HEK293 (cell line): Measurements from ENCODE around the gene BTBD9.

Source experiments
- KLF10 ChIP-seq: fragments of 450-650 bp; IDR thresholded peaks from 2 replicates; pipeline ENCODE4 v1.5.1; 2018; ENCODE audit warnings: missing biosample characterization, mild to moderate bottlenecking, missing genetic modification characterization
- KLF9 ChIP-seq: fragments of 450-650 bp; formaldehyde crosslinking; IDR thresholded peaks from 2 replicates; pipeline ENCODE4 v1.5.1; 2016; ENCODE audit warnings: missing biosample characterization, missing genetic modification characterization, low read depth
- PRDM1 ChIP-seq: fragments of 450-650 bp; formaldehyde crosslinking; IDR thresholded peaks from 2 replicates; pipeline ENCODE4; 2016; ENCODE audit warnings: missing biosample characterization, missing genetic modification characterization
- ZFP3 ChIP-seq: fragments of 450-650 bp; formaldehyde crosslinking; IDR thresholded peaks from 2 replicates; pipeline ENCODE4 v1.5.1; 2016; ENCODE audit warnings: low read depth, missing biosample characterization, missing genetic modification characterization
- ZFP37 ChIP-seq: fragments of 450-650 bp; formaldehyde crosslinking; IDR thresholded peaks from 2 replicates; pipeline ENCODE4 v1.5.1; 2016; ENCODE audit warnings: missing biosample characterization, missing genetic modification characterization
- ZNF10 ChIP-seq: fragments of 450-650 bp; formaldehyde crosslinking; IDR thresholded peaks from 2 replicates; pipeline ENCODE4 v1.5.1; 2017; ENCODE audit warnings: missing biosample characterization, missing genetic modification characterization
- ZNF133 ChIP-seq: fragments of 450-650 bp; formaldehyde crosslinking; IDR thresholded peaks from 2 replicates; pipeline ENCODE4 v1.5.1; 2016; ENCODE audit warnings: missing biosample characterization, missing genetic modification characterization
- ZNF148 ChIP-seq: fragments of 450-650 bp; formaldehyde crosslinking; IDR thresholded peaks from 2 replicates; pipeline ENCODE4 v1.5.0; 2017; ENCODE audit warnings: missing biosample characterization, missing genetic modification characterization, borderline replicate concordance
- ZNF202 ChIP-seq: fragments of 450-650 bp; formaldehyde crosslinking; IDR thresholded peaks from 2 replicates; pipeline ENCODE4 v1.5.1; 2016; ENCODE audit warnings: missing biosample characterization, missing genetic modification characterization, borderline replicate concordance
- ZNF211 ChIP-seq: fragments of 450-650 bp; formaldehyde crosslinking; IDR thresholded peaks from 2 replicates; pipeline ENCODE4 v1.5.1; 2016; ENCODE audit warnings: low read depth, missing biosample characterization, missing genetic modification characterization
- ZNF26 ChIP-seq: fragments of 450-650 bp; formaldehyde crosslinking; IDR thresholded peaks from 2 replicates; pipeline ENCODE4 v1.5.1; 2016; ENCODE audit warnings: missing biosample characterization, missing genetic modification characterization
- ZNF292 ChIP-seq: fragments of 450-650 bp; formaldehyde crosslinking; IDR thresholded peaks from 2 replicates; pipeline ENCODE4 v1.5.1; 2016; ENCODE audit warnings: low read depth, missing biosample characterization, missing genetic modification characterization, borderline replicate concordance
- ZNF473 ChIP-seq: fragments of 450-650 bp; formaldehyde crosslinking; IDR thresholded peaks from 2 replicates; pipeline ENCODE4 v1.5.1; 2017; ENCODE audit warnings: missing biosample characterization, missing genetic modification characterization
- ZNF48 ChIP-seq: fragments of 450-650 bp; formaldehyde crosslinking; IDR thresholded peaks from 2 replicates; pipeline ENCODE4 v1.5.1; 2016; ENCODE audit warnings: missing biosample characterization, missing genetic modification characterization
- ZNF549 ChIP-seq: fragments of 450-650 bp; IDR thresholded peaks from 2 replicates; pipeline ENCODE4 v1.5.1; 2018; ENCODE audit warnings: missing biosample characterization, missing genetic modification characterization, mild to moderate bottlenecking, inconsistent platforms, moderate library complexity
- ZNF571 ChIP-seq: fragments of 450-650 bp; formaldehyde crosslinking; IDR thresholded peaks from 2 replicates; pipeline ENCODE4 v1.5.0; 2017; ENCODE audit warnings: missing biosample characterization, missing genetic modification characterization
- ZSCAN18 ChIP-seq: fragments of 450-650 bp; formaldehyde crosslinking; IDR thresholded peaks from 2 replicates; pipeline ENCODE4 v1.5.1; 2016; ENCODE audit warnings: missing biosample characterization, missing genetic modification characterization
- ZSCAN23 ChIP-seq: fragments of 450-650 bp; formaldehyde crosslinking; IDR thresholded peaks from 2 replicates; pipeline ENCODE4 v1.5.1; 2016; ENCODE audit warnings: missing biosample characterization, missing genetic modification characterization
- TF ChIP-seq, protein P1 (sequence below): fragments of 450-650 bp; formaldehyde crosslinking; conservative IDR thresholded peaks from 2 replicates; pipeline ENCODE4 v1.5.1; 2016; ENCODE audit warnings: low read depth, missing biosample characterization, missing genetic modification characterization
- TF ChIP-seq, protein P2 (sequence below): fragments of 450-650 bp; formaldehyde crosslinking; IDR thresholded peaks from 2 replicates; pipeline ENCODE4 v1.5.1; 2017; ENCODE audit warnings: missing biosample characterization, missing genetic modification characterization
- TF ChIP-seq, protein P3 (sequence below): fragments of 450-650 bp; formaldehyde crosslinking; IDR thresholded peaks from 2 replicates; pipeline ENCODE4 v1.5.1; 2016; ENCODE audit warnings: missing biosample characterization, missing genetic modification characterization, borderline replicate concordance

The BTBD9 gene

DNA sequence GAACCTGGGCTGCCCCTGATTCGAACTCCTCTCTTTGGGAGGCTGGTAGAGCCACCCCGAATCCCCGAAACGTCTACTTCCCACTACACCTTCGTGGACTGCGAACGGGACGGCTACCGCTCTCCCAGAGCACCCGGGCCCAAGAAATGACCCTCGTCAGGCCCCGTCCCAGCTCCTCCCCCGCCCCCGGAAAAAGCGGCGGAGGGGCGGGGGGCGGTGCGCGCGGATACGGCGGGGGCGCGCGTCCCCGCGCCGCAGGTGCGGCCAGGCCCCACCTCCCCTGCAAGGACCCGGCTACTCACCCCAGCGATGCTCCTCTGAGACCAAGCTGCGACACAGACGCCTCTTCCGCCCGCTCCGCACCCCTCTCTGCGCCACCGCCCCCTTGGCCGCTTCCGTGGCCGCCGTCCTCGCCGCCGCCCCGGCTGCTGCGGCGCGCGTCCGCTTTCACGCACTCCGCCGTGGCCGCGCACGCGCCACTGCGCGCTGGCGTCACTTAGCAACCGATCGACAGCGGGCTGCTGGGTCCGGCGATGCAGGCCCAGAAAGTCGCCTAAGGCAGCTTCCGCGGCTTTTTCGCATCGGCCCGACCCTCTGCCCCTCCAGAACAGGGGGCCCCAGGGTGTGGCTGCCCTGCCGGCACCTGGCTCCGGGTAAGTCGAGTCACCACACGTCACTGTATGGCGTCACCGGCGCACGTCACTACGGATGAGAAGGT lies at the start of gene BTBD9 (continued):
- TF ChIP-seq ZNF26 (tag by site-specific recombination) = no peak
- TF ChIP-seq PRDM1 (tag by site-specific recombination) = no peak
- TF ChIP-seq ZFP3 (tag by site-specific recombination) = no peak
- peak; percentile 58; the same call in 1 of the 2 replicates for TF ChIP-seq KLF10
- no peak for TF ChIP-seq ZNF10 (tag by site-specific recombination)
- TF ChIP-seq ZSCAN18 (tag by site-specific recombination) = no peak
- no peak for TF ChIP-seq ZNF571 (tag by site-specific recombination)
- no peak for TF ChIP-seq ZNF549
- TF ChIP-seq ZNF292 (tag by site-specific recombination) = no peak
- no peak for TF ChIP-seq ZSCAN23 (tag by site-specific recombination)
- TF ChIP-seq ZNF133 (tag by site-specific recombination) = no peak
- TF ChIP-seq KLF9 (tag by site-specific recombination) = peak; percentile 70
- no peak for TF ChIP-seq ZNF48 (tag by site-specific recombination)
- TF ChIP-seq ZFP37 (tag by site-specific recombination) = 0 out of 2 replicates have a peak, but pooled peaks have one; percentile 23
- TF ChIP-seq ZNF473 (tag by site-specific recombination) = no peak
- TF ChIP-seq ZNF211 (tag by site-specific recombination) = no peak
- no peak for TF ChIP-seq ZNF148
- TF ChIP-seq, protein P1, sequence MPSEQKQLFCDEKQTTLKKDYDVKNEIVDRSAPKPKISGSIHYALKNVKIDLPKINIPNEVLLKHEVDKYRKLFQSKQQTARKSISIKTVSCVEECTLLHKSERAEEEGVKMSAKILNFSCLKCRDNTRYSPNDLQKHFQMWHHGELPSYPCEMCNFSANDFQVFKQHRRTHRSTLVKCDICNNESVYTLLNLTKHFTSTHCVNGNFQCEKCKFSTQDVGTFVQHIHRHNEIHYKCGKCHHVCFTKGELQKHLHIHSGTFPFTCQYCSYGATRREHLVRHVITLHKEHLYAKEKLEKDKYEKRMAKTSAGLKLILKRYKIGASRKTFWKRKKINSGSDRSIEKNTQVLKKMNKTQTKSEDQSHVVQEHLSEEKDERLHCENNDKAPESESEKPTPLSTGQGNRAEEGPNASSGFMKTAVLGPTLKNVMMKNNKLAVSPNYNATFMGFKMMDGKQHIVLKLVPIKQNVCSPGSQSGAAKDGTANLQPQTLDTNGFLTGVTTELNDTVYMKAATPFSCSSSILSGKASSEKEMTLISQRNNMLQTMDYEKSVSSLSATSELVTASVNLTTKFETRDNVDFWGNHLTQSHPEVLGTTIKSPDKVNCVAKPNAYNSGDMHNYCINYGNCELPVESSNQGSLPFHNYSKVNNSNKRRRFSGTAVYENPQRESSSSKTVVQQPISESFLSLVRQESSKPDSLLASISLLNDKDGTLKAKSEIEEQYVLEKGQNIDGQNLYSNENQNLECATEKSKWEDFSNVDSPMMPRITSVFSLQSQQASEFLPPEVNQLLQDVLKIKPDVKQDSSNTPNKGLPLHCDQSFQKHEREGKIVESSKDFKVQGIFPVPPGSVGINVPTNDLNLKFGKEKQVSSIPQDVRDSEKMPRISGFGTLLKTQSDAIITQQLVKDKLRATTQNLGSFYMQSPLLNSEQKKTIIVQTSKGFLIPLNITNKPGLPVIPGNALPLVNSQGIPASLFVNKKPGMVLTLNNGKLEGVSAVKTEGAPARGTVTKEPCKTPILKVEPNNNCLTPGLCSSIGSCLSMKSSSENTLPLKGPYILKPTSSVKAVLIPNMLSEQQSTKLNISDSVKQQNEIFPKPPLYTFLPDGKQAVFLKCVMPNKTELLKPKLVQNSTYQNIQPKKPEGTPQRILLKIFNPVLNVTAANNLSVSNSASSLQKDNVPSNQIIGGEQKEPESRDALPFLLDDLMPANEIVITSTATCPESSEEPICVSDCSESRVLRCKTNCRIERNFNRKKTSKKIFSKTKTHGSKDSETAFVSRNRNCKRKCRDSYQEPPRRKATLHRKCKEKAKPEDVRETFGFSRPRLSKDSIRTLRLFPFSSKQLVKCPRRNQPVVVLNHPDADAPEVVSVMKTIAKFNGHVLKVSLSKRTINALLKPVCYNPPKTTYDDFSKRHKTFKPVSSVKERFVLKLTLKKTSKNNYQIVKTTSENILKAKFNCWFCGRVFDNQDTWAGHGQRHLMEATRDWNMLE (tag by site-specific recombination) = no peak
- TF ChIP-seq, protein P2, sequence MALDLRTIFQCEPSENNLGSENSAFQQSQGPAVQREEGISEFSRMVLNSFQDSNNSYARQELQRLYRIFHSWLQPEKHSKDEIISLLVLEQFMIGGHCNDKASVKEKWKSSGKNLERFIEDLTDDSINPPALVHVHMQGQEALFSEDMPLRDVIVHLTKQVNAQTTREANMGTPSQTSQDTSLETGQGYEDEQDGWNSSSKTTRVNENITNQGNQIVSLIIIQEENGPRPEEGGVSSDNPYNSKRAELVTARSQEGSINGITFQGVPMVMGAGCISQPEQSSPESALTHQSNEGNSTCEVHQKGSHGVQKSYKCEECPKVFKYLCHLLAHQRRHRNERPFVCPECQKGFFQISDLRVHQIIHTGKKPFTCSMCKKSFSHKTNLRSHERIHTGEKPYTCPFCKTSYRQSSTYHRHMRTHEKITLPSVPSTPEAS (tag by site-specific recombination) = no peak
- no peak for TF ChIP-seq ZNF202 (tag by site-specific recombination)
- TF ChIP-seq, protein P3, sequence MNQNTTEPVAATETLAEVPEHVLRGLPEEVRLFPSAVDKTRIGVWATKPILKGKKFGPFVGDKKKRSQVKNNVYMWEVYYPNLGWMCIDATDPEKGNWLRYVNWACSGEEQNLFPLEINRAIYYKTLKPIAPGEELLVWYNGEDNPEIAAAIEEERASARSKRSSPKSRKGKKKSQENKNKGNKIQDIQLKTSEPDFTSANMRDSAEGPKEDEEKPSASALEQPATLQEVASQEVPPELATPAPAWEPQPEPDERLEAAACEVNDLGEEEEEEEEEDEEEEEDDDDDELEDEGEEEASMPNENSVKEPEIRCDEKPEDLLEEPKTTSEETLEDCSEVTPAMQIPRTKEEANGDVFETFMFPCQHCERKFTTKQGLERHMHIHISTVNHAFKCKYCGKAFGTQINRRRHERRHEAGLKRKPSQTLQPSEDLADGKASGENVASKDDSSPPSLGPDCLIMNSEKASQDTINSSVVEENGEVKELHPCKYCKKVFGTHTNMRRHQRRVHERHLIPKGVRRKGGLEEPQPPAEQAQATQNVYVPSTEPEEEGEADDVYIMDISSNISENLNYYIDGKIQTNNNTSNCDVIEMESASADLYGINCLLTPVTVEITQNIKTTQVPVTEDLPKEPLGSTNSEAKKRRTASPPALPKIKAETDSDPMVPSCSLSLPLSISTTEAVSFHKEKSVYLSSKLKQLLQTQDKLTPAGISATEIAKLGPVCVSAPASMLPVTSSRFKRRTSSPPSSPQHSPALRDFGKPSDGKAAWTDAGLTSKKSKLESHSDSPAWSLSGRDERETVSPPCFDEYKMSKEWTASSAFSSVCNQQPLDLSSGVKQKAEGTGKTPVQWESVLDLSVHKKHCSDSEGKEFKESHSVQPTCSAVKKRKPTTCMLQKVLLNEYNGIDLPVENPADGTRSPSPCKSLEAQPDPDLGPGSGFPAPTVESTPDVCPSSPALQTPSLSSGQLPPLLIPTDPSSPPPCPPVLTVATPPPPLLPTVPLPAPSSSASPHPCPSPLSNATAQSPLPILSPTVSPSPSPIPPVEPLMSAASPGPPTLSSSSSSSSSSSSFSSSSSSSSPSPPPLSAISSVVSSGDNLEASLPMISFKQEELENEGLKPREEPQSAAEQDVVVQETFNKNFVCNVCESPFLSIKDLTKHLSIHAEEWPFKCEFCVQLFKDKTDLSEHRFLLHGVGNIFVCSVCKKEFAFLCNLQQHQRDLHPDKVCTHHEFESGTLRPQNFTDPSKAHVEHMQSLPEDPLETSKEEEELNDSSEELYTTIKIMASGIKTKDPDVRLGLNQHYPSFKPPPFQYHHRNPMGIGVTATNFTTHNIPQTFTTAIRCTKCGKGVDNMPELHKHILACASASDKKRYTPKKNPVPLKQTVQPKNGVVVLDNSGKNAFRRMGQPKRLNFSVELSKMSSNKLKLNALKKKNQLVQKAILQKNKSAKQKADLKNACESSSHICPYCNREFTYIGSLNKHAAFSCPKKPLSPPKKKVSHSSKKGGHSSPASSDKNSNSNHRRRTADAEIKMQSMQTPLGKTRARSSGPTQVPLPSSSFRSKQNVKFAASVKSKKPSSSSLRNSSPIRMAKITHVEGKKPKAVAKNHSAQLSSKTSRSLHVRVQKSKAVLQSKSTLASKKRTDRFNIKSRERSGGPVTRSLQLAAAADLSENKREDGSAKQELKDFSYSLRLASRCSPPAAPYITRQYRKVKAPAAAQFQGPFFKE (tag by site-specific recombination) = no peak
